Fibroblast of pulmonary artery (primary cell): ENCODE measurements around the gene PCID2.

ENCODE experiments used
- DNase-seq: peaks from one replicate; pipeline ENCODE4 v3.0.0-alpha.2; 2010; ENCODE audit warnings: low read depth
- H3K4me3 ChIP-seq: replicated peaks from 2 replicates; pipeline ENCODE4 v1.5.1; 2011; ENCODE audit warnings: low read depth, mild to moderate bottlenecking, control low read depth, low read length, moderate library complexity
- TF ChIP-seq, protein P1 (sequence below): IDR thresholded peaks from 2 replicates; pipeline ENCODE4 v1.5.1; 2011; ENCODE audit warnings: mild to moderate bottlenecking, control low read depth, low read length, inconsistent platforms; ENCODE audit errors: missing control alignments

PCID2 gene

DNA sequence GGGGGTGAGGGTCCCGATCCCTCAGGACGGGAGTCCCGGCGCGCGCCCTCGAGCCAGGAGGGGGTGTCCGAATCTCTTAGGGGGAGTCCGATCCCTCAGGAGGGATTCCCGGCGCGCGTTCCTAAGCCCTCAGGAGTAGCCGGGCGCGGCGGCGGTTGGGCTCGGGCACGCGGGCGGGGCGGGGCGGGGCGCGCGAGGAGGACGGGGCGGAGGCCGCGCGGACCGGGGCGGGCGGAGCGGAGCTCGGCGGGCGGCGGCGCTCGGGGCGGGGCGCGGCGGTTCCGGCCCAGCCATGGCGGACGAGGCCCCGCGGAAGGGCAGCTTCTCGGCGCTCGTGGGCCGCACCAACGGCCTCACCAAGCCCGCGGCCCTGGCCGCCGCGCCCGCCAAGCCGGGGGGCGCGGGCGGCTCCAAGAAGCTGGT lies 878 bp upstream of the PCID2 start, which contains the start of gene CUL4A:
Gene CUL4A (plus strand): TSS at position 278 of the 423 bp plus-strand sequence. CDS start 15 bp downstream, at position 293.
- DNase-seq: peak; percentile 64
- peak within 1 kb of the TSS; percentile 83 for H3K4me3 ChIP-seq
- TF ChIP-seq, protein P1, sequence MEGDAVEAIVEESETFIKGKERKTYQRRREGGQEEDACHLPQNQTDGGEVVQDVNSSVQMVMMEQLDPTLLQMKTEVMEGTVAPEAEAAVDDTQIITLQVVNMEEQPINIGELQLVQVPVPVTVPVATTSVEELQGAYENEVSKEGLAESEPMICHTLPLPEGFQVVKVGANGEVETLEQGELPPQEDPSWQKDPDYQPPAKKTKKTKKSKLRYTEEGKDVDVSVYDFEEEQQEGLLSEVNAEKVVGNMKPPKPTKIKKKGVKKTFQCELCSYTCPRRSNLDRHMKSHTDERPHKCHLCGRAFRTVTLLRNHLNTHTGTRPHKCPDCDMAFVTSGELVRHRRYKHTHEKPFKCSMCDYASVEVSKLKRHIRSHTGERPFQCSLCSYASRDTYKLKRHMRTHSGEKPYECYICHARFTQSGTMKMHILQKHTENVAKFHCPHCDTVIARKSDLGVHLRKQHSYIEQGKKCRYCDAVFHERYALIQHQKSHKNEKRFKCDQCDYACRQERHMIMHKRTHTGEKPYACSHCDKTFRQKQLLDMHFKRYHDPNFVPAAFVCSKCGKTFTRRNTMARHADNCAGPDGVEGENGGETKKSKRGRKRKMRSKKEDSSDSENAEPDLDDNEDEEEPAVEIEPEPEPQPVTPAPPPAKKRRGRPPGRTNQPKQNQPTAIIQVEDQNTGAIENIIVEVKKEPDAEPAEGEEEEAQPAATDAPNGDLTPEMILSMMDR: no peak

DNA sequence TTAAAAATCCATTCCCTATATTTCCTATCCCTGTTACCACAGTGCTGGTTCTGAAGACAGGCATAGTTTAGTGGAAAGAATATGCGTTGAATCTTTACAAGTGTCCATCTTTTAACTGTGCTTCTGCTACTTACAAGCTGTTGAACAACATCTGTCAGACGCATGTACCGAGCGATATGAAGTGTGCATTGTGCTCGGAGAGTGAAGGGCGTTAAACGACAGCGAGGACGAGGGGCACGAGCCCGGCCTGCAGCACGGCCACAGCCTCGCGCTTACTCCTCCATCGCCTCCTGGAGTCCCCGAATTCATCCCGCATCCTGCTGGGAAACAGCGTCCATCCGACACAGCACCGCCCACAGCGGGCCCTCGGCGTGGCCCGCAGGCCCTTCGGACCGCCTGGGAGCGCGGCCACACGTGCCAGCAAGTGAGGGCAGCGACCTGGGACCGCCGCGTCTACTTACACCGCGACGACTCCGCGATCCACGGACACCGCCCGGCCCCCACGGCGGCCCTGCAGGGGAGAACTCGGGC lies 514 bp downstream of the PCID2 start:
- TF ChIP-seq, protein P1: no peak
- peak; percentile 53 for DNase-seq
- H3K4me3 ChIP-seq: peak overlapping the region; percentile 83

DNA sequence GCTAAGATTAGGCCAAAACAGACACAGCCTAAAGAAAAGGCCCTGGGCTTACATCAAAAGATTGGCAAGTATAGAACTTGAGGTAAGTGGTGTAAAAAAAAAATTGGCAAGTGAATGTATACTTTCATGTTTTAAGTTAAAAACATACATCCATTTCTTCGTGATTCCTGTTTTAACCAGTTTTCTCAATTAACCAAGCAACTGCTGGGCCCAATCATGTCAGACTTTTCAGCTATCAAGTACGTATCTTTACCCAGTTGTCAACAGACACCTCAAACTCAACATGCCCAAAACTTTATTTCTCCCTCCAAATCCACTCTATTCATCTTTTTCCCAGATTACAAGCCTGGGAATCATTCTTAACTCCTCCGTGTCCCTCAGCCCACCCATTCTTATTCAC lies 1.0 kb downstream of the PCID2 start:
- no peak for DNase-seq
- TF ChIP-seq, protein P1: no peak
- peak overlapping the region; percentile 83 for H3K4me3 ChIP-seq

DNA sequence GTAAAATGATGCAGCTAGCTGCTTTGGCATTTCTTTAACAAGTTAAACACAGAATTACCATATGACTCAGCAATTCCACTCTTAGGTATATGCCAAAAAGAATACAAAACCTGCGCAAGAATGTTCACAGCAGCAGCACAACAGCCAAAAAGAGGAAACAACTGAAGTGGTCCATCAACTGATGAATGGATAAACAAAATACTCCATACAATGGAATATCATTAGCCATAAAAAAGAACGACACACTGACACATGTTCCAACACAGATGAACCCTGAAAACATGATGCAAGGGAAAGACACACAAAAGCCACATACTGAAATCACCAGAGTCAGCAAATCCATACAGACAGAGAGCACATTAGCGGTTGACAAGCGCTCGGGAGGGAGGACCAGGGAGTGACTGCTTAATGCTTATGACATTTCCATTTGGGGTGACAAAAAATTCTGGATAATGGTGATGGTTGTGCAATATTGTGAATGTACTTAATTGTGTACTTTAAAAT lies 3.0 kb downstream of the PCID2 start:
- no peak overlapping the region for H3K4me3 ChIP-seq
- peak; percentile 53 for DNase-seq
- TF ChIP-seq, protein P1: no peak

DNA sequence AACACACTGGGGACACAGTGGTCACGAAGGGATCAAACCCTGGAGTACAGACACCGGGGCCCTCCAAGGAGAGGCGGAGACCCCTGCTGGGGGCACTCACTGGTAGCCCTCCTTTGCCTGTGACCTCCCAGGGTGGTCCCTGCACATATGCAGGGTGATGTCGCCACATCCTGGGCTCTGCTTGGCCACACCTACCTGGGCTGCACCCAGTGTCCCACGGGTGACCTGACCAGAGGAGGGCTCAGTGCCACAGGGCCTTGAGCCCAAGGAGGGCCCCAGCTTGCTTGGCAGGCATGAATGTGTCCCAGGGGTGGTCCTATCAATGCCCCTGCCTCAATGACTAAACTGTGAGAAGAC lies 4.1 kb downstream of the PCID2 start:
- no peak overlapping the region for H3K4me3 ChIP-seq
- TF ChIP-seq, protein P1: no peak
- no peak for DNase-seq

DNA sequence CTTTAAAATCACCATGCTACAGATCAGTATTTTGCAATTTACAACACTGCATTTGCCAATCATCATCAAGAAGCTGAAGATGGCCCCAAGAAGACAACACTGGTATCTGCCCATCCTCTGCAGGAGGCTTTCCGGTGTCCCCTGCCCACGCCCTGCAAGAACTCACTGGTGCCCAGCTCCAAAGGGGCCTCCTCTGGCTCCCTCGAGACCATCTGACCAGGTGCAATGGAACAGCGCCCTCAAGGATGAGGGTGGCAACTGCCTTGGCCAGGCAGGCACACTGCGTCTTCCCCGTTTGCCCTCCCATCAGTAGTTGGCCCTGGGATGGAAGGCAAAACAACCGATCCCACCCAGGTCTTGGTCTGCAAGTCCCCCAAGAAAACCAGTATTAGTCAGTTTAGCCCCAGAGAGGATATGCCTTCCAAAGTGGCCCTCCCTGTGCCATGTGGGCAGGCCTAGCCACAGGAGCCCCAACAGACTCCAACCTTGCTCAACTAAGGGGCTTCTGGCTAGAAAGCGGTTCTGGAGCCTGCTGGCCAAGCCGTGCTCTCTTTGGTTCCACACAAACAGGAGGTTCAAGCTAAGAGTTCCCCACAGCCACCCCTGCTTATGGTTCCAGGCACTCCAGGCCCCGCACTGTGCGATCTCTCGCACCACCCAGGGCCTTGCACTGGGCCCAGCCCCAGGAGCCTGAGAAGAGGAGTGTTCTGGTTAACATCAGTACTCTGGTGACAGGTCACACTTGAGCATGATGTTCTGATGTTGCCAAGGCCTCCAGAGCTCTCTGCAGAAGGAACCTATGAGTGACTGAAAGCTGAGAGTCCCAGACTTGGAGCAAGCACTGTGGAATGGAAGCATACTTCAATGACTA lies 4.7 kb downstream of the PCID2 start:
- no peak overlapping the region for H3K4me3 ChIP-seq
- no peak for DNase-seq
- TF ChIP-seq, protein P1: no peak
